Fibroblast of pulmonary artery (primary cell): ENCODE data around the gene PRKCE.

Experiments used
- DNase-seq: peaks from one replicate; pipeline ENCODE4 v3.0.0-alpha.2; 2010; ENCODE audit warnings: low read depth
- H3K4me3 ChIP-seq: replicated peaks from 2 replicates; pipeline ENCODE4 v1.5.1; 2011; ENCODE audit warnings: low read depth, mild to moderate bottlenecking, control low read depth, low read length, moderate library complexity
- TF ChIP-seq, protein P1 (sequence below): IDR thresholded peaks from 2 replicates; pipeline ENCODE4 v1.5.1; 2011; ENCODE audit warnings: mild to moderate bottlenecking, control low read depth, low read length, inconsistent platforms; ENCODE audit errors: missing control alignments

The PRKCE gene

DNA sequence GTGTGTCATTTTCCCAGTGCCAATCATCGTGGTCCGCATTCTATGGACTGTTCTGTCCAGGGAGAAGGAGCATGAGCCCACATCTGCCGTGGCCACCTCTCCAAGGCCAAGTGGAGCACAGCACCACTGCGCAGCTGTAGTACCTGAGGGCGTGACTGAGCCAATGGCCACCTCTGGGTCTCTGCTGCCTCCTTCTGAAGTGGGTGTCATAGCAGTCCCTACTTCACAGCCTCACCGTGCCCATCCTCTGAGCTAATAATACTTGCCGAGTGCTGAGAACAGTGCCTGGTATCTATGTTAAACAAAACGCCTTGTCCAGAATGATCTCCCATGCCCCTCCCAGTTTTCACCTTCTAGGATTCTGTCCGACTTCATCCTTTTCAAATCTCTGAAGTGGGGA, 256.1 kb downstream of the PRKCE start:
- TF ChIP-seq, protein P1, sequence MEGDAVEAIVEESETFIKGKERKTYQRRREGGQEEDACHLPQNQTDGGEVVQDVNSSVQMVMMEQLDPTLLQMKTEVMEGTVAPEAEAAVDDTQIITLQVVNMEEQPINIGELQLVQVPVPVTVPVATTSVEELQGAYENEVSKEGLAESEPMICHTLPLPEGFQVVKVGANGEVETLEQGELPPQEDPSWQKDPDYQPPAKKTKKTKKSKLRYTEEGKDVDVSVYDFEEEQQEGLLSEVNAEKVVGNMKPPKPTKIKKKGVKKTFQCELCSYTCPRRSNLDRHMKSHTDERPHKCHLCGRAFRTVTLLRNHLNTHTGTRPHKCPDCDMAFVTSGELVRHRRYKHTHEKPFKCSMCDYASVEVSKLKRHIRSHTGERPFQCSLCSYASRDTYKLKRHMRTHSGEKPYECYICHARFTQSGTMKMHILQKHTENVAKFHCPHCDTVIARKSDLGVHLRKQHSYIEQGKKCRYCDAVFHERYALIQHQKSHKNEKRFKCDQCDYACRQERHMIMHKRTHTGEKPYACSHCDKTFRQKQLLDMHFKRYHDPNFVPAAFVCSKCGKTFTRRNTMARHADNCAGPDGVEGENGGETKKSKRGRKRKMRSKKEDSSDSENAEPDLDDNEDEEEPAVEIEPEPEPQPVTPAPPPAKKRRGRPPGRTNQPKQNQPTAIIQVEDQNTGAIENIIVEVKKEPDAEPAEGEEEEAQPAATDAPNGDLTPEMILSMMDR = no peak
- no peak overlapping the region for H3K4me3 ChIP-seq
- no peak for DNase-seq

DNA sequence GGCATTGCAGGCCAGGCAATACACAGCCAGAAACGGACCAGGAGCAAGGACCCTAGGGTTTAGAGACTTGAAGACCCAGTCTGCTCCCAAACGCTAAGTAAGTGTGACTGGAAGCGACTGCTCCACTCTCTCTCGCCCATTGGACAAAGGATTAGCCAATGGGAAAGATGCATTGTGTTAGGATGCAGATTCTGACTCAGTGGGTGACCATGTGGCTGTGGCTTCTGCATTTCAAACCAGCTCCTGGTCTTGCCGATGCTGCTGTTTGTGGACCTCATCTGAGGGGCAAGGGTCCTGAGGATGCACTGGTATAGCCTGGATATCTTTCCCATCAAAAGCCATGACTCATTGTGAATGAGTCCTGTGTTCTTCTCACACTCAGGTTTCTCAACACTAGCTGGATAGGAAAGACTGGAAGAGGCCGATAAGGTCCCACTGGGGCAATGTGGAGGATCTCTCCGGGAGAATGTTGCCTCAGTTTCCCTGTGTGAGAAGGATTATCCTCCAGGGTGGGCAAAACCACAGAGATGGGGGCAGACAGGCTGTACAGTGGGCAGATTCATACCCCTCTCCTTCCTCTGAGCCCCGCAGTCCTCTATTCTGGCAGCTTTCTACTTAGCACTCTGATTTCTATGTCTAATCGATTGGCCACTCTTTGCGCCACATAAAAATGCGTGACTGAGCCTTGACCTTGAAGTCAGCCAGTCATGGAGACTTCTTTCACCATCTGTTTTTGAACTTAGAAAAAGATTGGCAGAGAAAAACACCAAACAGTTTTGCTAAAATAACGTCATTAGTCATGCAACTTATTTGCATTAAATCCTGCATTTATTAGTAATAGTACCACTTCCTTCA, 257.1 kb downstream of the PRKCE start:
- no peak overlapping the region for H3K4me3 ChIP-seq
- DNase-seq = no peak
- TF ChIP-seq, protein P1 = no peak

DNA sequence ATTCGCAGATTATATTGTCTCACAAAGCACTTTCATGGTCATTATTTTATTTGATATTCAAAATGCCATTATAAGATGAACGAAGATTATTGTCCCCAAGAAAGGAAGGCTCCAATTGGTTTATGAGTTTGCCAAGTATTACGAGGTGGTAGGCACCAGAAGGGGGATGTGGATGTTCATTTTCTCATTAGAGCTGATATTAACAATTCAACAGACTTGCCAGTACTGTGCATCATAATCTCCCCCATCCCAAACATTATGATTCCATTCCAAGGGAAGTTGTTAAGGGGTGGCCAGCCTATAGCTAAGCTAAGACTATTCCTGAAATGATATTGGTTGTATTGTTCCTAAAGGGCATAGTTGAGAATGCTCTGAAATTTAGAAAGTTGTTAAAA, 257.7 kb downstream of the PRKCE start:
- H3K4me3 ChIP-seq = no peak overlapping the region
- TF ChIP-seq, protein P1 = no peak
- no peak for DNase-seq

DNA sequence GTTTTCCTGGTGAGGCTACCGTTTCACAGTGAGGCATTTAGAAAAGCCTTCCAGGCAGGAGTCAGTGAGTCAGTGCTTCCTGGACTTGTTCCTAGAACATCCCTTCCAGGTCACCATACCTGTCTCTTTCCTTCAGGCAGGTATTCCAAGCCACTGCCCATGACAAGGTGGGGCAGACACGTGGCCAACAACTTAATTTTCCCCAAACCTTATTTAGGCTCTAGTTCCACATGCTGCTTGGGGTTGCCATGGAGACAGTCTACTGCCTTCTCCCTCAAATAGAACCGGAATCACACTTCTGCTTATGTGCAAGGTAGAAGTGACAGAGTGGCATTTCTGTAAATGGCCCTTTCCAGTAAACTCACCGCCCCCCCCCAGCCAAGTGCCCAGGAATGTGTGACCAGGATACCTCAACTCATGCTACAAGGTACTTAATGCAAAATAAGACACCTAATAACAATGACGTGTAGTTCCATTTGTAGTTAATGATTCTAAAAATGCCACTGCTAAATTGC, 258.3 kb downstream of the PRKCE start:
- TF ChIP-seq, protein P1 = no peak
- DNase-seq = no peak
- no peak overlapping the region for H3K4me3 ChIP-seq

DNA sequence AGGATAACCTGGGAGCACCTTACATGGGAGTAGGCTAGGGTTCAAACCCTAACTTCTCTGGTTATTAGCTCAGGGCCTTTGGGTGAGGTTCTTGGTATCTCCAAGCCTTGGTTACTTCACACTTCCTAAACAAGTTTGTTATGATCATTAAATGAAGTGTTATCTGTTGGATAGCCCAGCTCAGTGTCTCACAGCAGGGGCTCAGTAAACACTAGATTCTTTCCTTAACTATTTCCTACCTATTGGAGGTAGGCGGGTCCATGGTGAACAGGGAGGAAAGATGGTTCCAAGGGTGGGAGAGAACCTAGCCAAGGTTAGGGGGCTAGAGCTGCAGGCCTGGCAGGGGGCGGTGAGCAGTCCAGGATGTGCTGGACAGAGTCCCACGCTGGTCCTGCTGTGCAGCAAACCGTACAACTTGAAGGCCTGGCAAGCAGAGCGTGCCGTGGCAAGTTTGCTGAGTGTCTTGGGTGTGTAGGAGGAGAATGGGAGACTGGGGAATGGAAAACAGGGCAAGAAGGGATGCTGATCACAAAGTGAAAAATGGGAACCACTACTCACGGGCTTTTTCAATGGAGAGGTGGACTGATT, 259.1 kb downstream of the PRKCE start:
- H3K4me3 ChIP-seq = no peak overlapping the region
- no peak for DNase-seq
- TF ChIP-seq, protein P1 = no peak

DNA sequence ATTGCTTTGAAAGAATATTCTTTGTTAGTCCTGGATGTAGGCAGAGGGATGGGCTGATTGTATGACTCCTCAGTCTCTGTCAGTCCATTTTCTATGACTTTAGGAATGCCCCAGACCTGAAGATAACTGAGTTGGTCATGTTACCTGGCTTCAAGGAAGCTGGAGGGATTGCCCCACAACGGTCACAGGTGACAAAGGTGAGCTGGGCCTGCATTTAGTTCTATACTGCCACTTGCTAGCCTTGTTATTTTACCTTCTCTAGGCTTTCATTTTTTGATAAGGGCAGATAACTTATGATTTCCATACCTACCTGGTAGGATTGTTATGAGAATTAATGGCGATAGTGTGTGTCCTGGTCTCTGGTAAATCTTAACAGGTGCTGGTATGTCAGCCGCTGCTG, 260.1 kb downstream of the PRKCE start:
- H3K4me3 ChIP-seq = no peak overlapping the region
- DNase-seq = no peak
- TF ChIP-seq, protein P1 = no peak

DNA sequence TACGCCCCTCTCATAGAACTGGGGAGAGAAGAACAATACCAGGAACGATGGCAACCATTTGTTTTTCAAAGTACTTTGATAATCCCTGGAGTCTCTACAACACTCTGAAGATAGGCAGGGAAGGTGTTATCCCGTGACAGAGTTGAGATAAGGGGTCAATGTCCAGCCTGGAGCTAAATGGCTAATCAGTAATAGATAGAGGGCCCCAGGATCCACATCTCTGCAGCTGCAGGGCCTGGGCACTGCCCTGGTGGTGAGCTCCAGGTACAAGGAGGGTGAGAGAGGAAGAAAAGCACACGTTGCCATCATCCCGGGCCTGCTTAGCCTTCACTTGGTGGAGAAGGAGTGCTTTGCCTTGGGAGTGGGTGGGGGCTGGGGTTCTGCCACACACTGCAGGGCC, 260.6 kb downstream of the PRKCE start:
- H3K4me3 ChIP-seq = no peak overlapping the region
- TF ChIP-seq, protein P1 = no peak
- DNase-seq = no peak
